Testis (tissue), 3 donors: ENCODE measurements around the gene LEPR. TPM values are rescaled to one million over a fixed set of nuclear protein-coding genes. Genes with fewer than 3 reads are reported as not detected.
"Not testable (repeated sequence)": the region's sequence is repeated elsewhere in the genome, so short reads cannot be mapped to it uniquely, and the experiment has no call there.

Source experiments
- DNase-seq: peaks from one replicate; pipeline ENCODE4 v3.0.0-alpha.2; 2019
- H3K27ac ChIP-seq, 2 donors: fragments of 200-600 bp; sonication (generic); one replicate each; pipeline ENCODE4 v1.5.1; 2019
- H3K27me3 ChIP-seq: fragments of 200-600 bp; sonication (generic); one replicate; pipeline ENCODE4 v1.5.1; 2019
- H3K36me3 ChIP-seq: fragments of 200-600 bp; sonication (generic); one replicate; pipeline ENCODE4 v1.5.1; 2017; ENCODE audit warnings: low read depth; ENCODE audit errors: missing control alignments
- H3K4me1 ChIP-seq: fragments of 200-600 bp; sonication (generic); one replicate; pipeline ENCODE4 v1.5.1; 2019
- H3K4me3 ChIP-seq, 2 donors: fragments of 200-600 bp; sonication (generic); one replicate each; pipeline ENCODE4 v1.5.1; 2017 to 2019
- H3K9me3 ChIP-seq: fragments of 200-600 bp; sonication (generic); one replicate; pipeline ENCODE4 v1.5.1; 2017
- CTCF ChIP-seq, 3 experiments: fragments of 450-650 bp in 2 of 3; fragments of 200-600 bp in 1 of 3; sonication (generic) in 1 of 3; IDR thresholded peaks; one replicate each; pipeline ENCODE4 v1.5.1; 2016 to 2019; ENCODE audit warnings: antibody characterized with exemption in 3 of 3, mild to moderate bottlenecking in 2 of 3, moderate library complexity in 1 of 3
- POLR2A ChIP-seq: fragments of 450-650 bp; IDR thresholded peaks from one replicate; pipeline ENCODE4 v1.6.1; 2017; ENCODE audit warnings: antibody characterized with exemption, mild to moderate bottlenecking, moderate library complexity
- WGBS, 2 donors: methylation state at CpG; one replicate each; pipeline ENCODE4 v1.1.5; 2018; 5-methylcytosine and 5-hydroxymethylcytosine counted together
- intact Hi-C: fragments of 100-400 bp; cut with DNase I; formaldehyde crosslinking; loops from one replicate; pipeline ENCODE4 v1.15.1; 2023; ENCODE audit warnings: low total_unique reads
- polyA plus RNA-seq: library from polyadenylated mRNA; stranded (reverse); fragments of 350-450 nt; fragmentation: Illumina TruSeq; extraction: RNeasy Lipid Tissue Mini Kit (QIAGEN cat#74804); gene quantifications from one replicate; pipeline ENCODE4 v1.2.3, GENCODE V29; 2014; ENCODE audit warnings: low read depth, low replicate concordance; ENCODE audit not compliant: insufficient read depth
- total RNA-seq, 2 donors: library from RNA; depleted of rRNA; stranded (reverse); fragments of >200 nt; gene quantifications; one replicate each; pipeline ENCODE4 v1.2.3, GENCODE V29; 2016

The LEPR gene
- total and polyA plus RNA-seq, 3 donors from 2014 or later, result 4.9 to 9.1 (median 8.5) TPM

DNA sequence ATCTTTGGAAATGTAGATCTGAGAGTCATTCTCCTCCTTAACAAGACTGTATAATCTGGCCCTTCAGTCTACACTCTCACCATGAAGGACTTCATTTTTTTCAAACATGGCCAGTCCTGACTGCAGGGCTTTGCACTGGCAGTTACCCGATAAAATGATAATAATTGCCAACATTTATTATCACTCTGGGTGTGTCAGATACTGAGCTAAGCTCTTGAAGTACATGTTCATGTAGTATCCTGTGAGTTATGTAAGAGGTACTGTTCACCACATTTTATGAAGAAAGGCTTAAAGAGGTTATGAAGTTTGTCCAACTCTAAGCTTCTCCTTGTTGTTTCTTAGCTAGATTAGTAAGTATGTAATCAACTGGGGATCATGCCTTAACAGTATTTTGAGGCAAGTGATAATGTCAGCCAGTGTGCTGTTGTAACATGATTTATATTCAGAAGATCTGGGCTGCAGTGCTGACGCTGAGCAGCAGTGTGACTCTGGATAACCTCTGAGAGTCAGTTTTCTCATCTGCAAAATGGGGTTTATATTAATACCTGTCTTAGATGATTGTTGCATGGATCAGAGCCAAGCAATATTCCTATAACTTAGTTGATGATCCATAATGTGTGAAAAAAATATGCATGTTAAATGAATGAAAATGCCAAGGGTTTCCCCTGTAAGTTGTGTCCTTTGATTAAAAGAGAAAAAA, 42.1 kb upstream of the LEPR start:
- WGBS, 2 donors, result 81 to 85% methylated on average over 2 of the region's 2 CpGs
- no peaks in the 10 kb centered on the region for H3K27me3 ChIP-seq
- TF ChIP-seq POLR2A, result no peak
- TF ChIP-seq CTCF (IDR thresholded peaks at IDR 0.05), result no peak

GRCh38 chr1:65384426-65384825, 36.0 kb upstream of the LEPR start:
- H3K9me3 ChIP-seq, H3K4me3 ChIP-seq, H3K27ac ChIP-seq, DNase-seq, intact Hi-C loops, H3K27me3 ChIP-seq, H3K36me3 ChIP-seq, H3K4me1 ChIP-seq: not testable (repeated sequence)
- 93 to 97% methylated on average over 5 of the region's 5 CpGs for WGBS, 2 donors

More for the DNA sequence above, 42.1 kb upstream of the LEPR start:
- Histone ChIP-seq H3K27ac (no peak overlapping the region), H3K36me3 (no peaks in the 10 kb centered on the region), H3K4me3 (no peak overlapping the region), H3K4me1 (no peaks in the 10 kb centered on the region), H3K9me3 (no peaks in the 10 kb centered on the region)
- no peak for DNase-seq
- intact Hi-C loops, result no loop called here

DNA sequence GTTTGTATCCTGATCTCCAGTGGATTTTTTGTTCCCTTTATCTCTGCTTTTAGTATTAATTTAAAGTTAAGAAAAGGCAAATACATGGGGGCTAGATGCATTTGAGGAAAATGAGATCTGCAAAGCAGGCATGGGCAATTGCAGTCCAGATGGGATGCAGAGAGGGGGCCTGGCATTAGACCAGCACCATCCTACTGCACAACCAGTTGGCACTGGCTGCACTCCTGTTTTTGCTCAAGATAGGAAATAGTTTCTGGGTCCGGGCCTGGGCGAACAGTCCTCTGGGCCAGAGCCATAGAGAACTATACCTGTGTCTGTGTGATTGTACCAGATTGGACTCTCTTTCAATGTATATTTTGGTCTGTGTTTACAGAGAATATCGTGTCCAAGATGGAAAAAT, 34.0 kb upstream of the LEPR start:
- H3K4me1 ChIP-seq, result no peaks in the 10 kb centered on the region
- no peaks in the 10 kb centered on the region for H3K36me3 ChIP-seq
- intact Hi-C loops, result no loop called here
- no peaks in the 10 kb centered on the region for H3K27me3 ChIP-seq
- WGBS, 2 donors, result 95 to 100% methylated on average over 3 of the region's 3 CpGs
- H3K4me3 ChIP-seq, result no peak overlapping the region
- no peak overlapping the region for H3K27ac ChIP-seq
- TF ChIP-seq POLR2A (no peak), CTCF (IDR thresholded peaks at IDR 0.05) (no peak)
- no peaks in the 10 kb centered on the region for H3K9me3 ChIP-seq
- DNase-seq, result no peak

GRCh38 chr1:65387821-65388220, 32.6 kb upstream of the LEPR start:
- intact Hi-C loops, result no loop called here
- TF ChIP-seq CTCF (IDR thresholded peaks at IDR 0.05) (no peak), POLR2A (no peak)
- 88 to 92% methylated on average over 2 of the region's 2 CpGs for WGBS, 2 donors
- Histone ChIP-seq H3K36me3 (no peaks in the 10 kb centered on the region), H3K9me3 (no peaks in the 10 kb centered on the region), H3K27me3 (no peaks in the 10 kb centered on the region), H3K27ac (no peak overlapping the region), H3K4me1 (no peaks in the 10 kb centered on the region), H3K4me3 (no peak overlapping the region)
- no peak for DNase-seq

GRCh38 chr1:65388908-65389695, 31.4 kb upstream of the LEPR start:
- no peak for TF ChIP-seq POLR2A
- TF ChIP-seq CTCF (IDR thresholded peaks at IDR 0.05), result no peak
- Histone ChIP-seq H3K4me1 (no peaks in the 10 kb centered on the region), H3K4me3 (no peak overlapping the region), H3K9me3 (no peaks in the 10 kb centered on the region), H3K27ac (no peak overlapping the region), H3K27me3 (no peaks in the 10 kb centered on the region), H3K36me3 (no peaks in the 10 kb centered on the region)
- intact Hi-C loops, result no loop called here
- 91% methylated on average over 3 of the region's 3 CpGs for WGBS, 2 donors
- no peak for DNase-seq
